ENCODE data around the gene ZNF324B.

ZNF324B gene

GRCh38 chr19:58498316-58499020, 47.0 kb downstream of the ZNF324B start:
- FAIRE-seq (no peak), DNase-seq (ENCODE audit: insufficient read length, low spot score) (no peak)
- TF ChIP-seq PAX5 (IDR thresholded peaks at IDR 0.05; ENCODE audit: insufficient read depth, low read length, severe bottlenecking): no peak
- no peak for TF ChIP-seq TAF1 (IDR thresholded peaks at IDR 0.05; ENCODE audit: low read depth, low read length)
- no peak for TF ChIP-seq POLR2AphosphoS5 (IDR thresholded peaks at IDR 0.05; ENCODE audit: low read depth, low read length)
- TF ChIP-seq POU2F2 (IDR thresholded peaks at IDR 0.05; ENCODE audit: low read depth, low read length): no peak
- no peak for TF ChIP-seq POLR2A (IDR thresholded peaks at IDR 0.05; ENCODE audit: low read depth, low read length)
- TF ChIP-seq SPI1 (IDR thresholded peaks at IDR 0.05; ENCODE audit: low read depth, low read length): no peak

- peak; percentile 92 for FAIRE-seq
- TF ChIP-seq POLR2AphosphoS5 (IDR thresholded peaks at IDR 0.05; ENCODE audit: low read depth, low read length) (peak; percentile 50; the same call in 1 of the 2 replicates), PAX5 (IDR thresholded peaks at IDR 0.05; ENCODE audit: insufficient read depth, low read length, severe bottlenecking) (peak; percentile 29), POLR2A (IDR thresholded peaks at IDR 0.05; ENCODE audit: low read depth, low read length) (no peak; the same call in 1 of the 2 replicates), SPI1 (IDR thresholded peaks at IDR 0.05; ENCODE audit: low read depth, low read length) (peak; percentile 46; the same call in 1 of the 2 replicates), POU2F2 (IDR thresholded peaks at IDR 0.05; ENCODE audit: low read depth, low read length) (peak; percentile 73; the same call in 1 of the 2 replicates), TAF1 (IDR thresholded peaks at IDR 0.05; ENCODE audit: low read depth, low read length) (peak; percentile 73)
Measured at GRCh38 chr19:58499021-58499927, 47.9 kb downstream of the ZNF324B start.

GRCh38 chr19:58500242-58500641, 48.8 kb downstream of the ZNF324B start:
- TF ChIP-seq PAX5 (IDR thresholded peaks at IDR 0.05; ENCODE audit: insufficient read depth, low read length, severe bottlenecking) (no peak), POU2F2 (IDR thresholded peaks at IDR 0.05; ENCODE audit: low read depth, low read length) (no peak), POLR2A (IDR thresholded peaks at IDR 0.05; ENCODE audit: low read depth, low read length) (no peak), SPI1 (IDR thresholded peaks at IDR 0.05; ENCODE audit: low read depth, low read length) (no peak), TAF1 (IDR thresholded peaks at IDR 0.05; ENCODE audit: low read depth, low read length) (no peak), POLR2AphosphoS5 (IDR thresholded peaks at IDR 0.05; ENCODE audit: low read depth, low read length) (no peak)
- FAIRE-seq (no peak), DNase-seq (ENCODE audit: insufficient read length, low spot score) (no peak)

More at GRCh38 chr19:58499021-58499927, 47.9 kb downstream of the ZNF324B start:
- DNase-seq (ENCODE audit: insufficient read length, low spot score): peak; percentile 96

Measured in GM12891 (cell line).